ENCODE data around the gene PTGDS.

Gene PTGDS

DNA sequence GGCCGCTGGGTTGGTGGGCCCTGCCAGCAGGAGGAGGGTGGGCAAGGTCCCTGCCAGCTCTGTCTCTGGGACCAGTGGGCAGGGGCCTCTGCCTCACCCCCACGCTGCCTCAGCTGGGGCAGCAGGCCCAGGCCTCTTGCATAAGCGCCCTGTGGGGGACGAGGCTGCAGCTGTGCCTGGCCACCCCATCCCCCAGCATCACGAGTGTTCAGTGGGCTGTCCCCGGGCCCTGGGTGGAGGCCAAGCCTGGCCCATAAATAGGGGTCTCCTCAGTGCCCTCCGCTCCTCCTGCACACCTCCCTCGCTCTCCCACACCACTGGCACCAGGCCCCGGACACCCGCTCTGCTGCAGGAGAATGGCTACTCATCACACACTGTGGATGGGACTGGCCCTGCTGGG, at the start of gene PTGDS:
PTGDS (plus strand) TSS at position 282 of the 400 bp plus-strand sequence; CDS start at position 357, 75 bp downstream.
- no peaks in the 10 kb centered on the region for H3K36me3 ChIP-seq (ENCODE audit: control insufficient read depth, insufficient read depth, low read length)
- H3K9ac ChIP-seq (ENCODE audit: low read depth, low read length) = no peak within 1 kb of the TSS
- H3K4me1 ChIP-seq (ENCODE audit: control insufficient read depth, insufficient read depth, low read length) = no peaks in the 10 kb centered on the region
- no peaks in the 10 kb centered on the region for H3K9me3 ChIP-seq (ENCODE audit: control insufficient read depth, insufficient read depth, low read length)
- no peaks in the 10 kb centered on the region for H3K27me3 ChIP-seq (ENCODE audit: control insufficient read depth, insufficient read depth, low read length)
- peak within 1 kb of the TSS; percentile 68 for H3K4me3 ChIP-seq (ENCODE audit: low read depth, low read length)

DNA sequence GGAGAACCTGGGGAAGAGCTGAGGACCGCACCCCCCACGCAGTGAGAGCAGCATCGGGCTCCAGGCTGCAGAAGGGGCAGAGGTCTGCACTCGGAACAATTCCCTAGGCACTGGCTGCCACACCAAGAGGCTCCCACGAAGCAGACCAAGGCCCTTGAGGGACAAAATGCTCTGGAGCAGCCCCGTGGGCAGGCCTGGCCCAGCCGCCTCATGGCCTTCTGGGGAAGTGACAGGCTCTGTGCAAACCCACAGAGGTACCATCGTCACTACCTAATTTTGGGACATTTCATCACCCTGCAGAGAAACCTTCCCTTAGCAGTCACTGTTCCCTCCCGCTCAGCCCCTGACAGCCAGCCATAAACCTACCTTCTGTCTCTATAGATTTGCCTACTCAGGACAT, 48.7 kb upstream of the PTGDS start:
- Histone ChIP-seq H3K36me3 (ENCODE audit: control insufficient read depth, insufficient read depth, low read length) (peaks cover 26% of the 10 kb centered on the region), H3K9ac (ENCODE audit: low read depth, low read length) (no peak overlapping the region), H3K4me3 (ENCODE audit: low read depth, low read length) (no peak overlapping the region), H3K27me3 (ENCODE audit: control insufficient read depth, insufficient read depth, low read length) (no peaks in the 10 kb centered on the region), H3K4me1 (ENCODE audit: control insufficient read depth, insufficient read depth, low read length) (no peaks in the 10 kb centered on the region), H3K9me3 (ENCODE audit: control insufficient read depth, insufficient read depth, low read length) (no peaks in the 10 kb centered on the region)

DNA sequence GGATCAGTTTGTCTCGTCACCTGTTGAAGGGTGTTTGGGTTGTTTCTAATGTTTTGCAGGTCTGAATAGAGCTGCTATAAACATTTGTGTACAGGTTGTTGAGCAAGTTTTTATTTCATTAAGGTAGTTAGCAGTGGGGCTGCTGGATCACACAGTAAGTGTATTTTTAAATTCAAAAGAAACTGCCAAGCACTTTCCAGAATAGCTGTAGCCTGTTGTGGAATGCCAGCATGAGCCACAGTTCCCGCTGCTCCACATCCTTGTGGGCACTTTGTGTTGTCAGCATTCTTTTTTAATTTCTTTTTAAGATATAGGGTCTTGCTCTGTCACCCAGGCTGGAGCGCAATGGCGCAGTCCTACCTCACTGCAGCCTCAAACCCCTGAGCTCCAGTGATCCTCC, 47.3 kb upstream of the PTGDS start:
- H3K36me3 ChIP-seq (ENCODE audit: control insufficient read depth, insufficient read depth, low read length) = peaks cover 16% of the 10 kb centered on the region
- H3K9me3 ChIP-seq (ENCODE audit: control insufficient read depth, insufficient read depth, low read length) = no peaks in the 10 kb centered on the region
- no peaks in the 10 kb centered on the region for H3K4me1 ChIP-seq (ENCODE audit: control insufficient read depth, insufficient read depth, low read length)
- H3K9ac ChIP-seq (ENCODE audit: low read depth, low read length) = no peak overlapping the region
- no peak overlapping the region for H3K4me3 ChIP-seq (ENCODE audit: low read depth, low read length)
- no peaks in the 10 kb centered on the region for H3K27me3 ChIP-seq (ENCODE audit: control insufficient read depth, insufficient read depth, low read length)

GRCh38 chr9:136931611-136932130, 45.6 kb upstream of the PTGDS start:
- no peaks in the 10 kb centered on the region for H3K27me3 ChIP-seq (ENCODE audit: control insufficient read depth, insufficient read depth, low read length)
- no peaks in the 10 kb centered on the region for H3K9me3 ChIP-seq (ENCODE audit: control insufficient read depth, insufficient read depth, low read length)
- H3K4me1 ChIP-seq (ENCODE audit: control insufficient read depth, insufficient read depth, low read length) = no peaks in the 10 kb centered on the region
- H3K36me3 ChIP-seq (ENCODE audit: control insufficient read depth, insufficient read depth, low read length) = peaks cover 5% of the 10 kb centered on the region
- H3K4me3 ChIP-seq (ENCODE audit: low read depth, low read length) = no peak overlapping the region
- H3K9ac ChIP-seq (ENCODE audit: low read depth, low read length) = no peak overlapping the region

- H3K9ac ChIP-seq (ENCODE audit: low read depth, low read length) = no peak overlapping the region
- no peaks in the 10 kb centered on the region for H3K4me1 ChIP-seq (ENCODE audit: control insufficient read depth, insufficient read depth, low read length)
- H3K27me3 ChIP-seq (ENCODE audit: control insufficient read depth, insufficient read depth, low read length) = no peaks in the 10 kb centered on the region
- H3K4me3 ChIP-seq (ENCODE audit: low read depth, low read length) = no peak overlapping the region
- peaks cover 2% of the 10 kb centered on the region for H3K36me3 ChIP-seq (ENCODE audit: control insufficient read depth, insufficient read depth, low read length)
- no peaks in the 10 kb centered on the region for H3K9me3 ChIP-seq (ENCODE audit: control insufficient read depth, insufficient read depth, low read length)
Observed at GRCh38 chr9:136934277-136934676, 43.0 kb upstream of the PTGDS start.

GRCh38 chr9:136935651-136936050, 41.7 kb upstream of the PTGDS start:
- H3K9me3 ChIP-seq (ENCODE audit: control insufficient read depth, insufficient read depth, low read length) = no peaks in the 10 kb centered on the region
- H3K4me1 ChIP-seq (ENCODE audit: control insufficient read depth, insufficient read depth, low read length) = no peaks in the 10 kb centered on the region
- no peaks in the 10 kb centered on the region for H3K27me3 ChIP-seq (ENCODE audit: control insufficient read depth, insufficient read depth, low read length)
- no peak overlapping the region for H3K4me3 ChIP-seq (ENCODE audit: low read depth, low read length)
- H3K36me3 ChIP-seq (ENCODE audit: control insufficient read depth, insufficient read depth, low read length) = peaks cover 10% of the 10 kb centered on the region
- H3K9ac ChIP-seq (ENCODE audit: low read depth, low read length) = no peak overlapping the region

- no peaks in the 10 kb centered on the region for H3K27me3 ChIP-seq (ENCODE audit: control insufficient read depth, insufficient read depth, low read length)
- no peaks in the 10 kb centered on the region for H3K9me3 ChIP-seq (ENCODE audit: control insufficient read depth, insufficient read depth, low read length)
- H3K4me3 ChIP-seq (ENCODE audit: low read depth, low read length) = no peak overlapping the region
- peaks cover 20% of the 10 kb centered on the region for H3K36me3 ChIP-seq (ENCODE audit: control insufficient read depth, insufficient read depth, low read length)
- no peaks in the 10 kb centered on the region for H3K4me1 ChIP-seq (ENCODE audit: control insufficient read depth, insufficient read depth, low read length)
- H3K9ac ChIP-seq (ENCODE audit: low read depth, low read length) = no peak overlapping the region
Observed at GRCh38 chr9:136936645-136937170, 40.6 kb upstream of the PTGDS start.

DNA sequence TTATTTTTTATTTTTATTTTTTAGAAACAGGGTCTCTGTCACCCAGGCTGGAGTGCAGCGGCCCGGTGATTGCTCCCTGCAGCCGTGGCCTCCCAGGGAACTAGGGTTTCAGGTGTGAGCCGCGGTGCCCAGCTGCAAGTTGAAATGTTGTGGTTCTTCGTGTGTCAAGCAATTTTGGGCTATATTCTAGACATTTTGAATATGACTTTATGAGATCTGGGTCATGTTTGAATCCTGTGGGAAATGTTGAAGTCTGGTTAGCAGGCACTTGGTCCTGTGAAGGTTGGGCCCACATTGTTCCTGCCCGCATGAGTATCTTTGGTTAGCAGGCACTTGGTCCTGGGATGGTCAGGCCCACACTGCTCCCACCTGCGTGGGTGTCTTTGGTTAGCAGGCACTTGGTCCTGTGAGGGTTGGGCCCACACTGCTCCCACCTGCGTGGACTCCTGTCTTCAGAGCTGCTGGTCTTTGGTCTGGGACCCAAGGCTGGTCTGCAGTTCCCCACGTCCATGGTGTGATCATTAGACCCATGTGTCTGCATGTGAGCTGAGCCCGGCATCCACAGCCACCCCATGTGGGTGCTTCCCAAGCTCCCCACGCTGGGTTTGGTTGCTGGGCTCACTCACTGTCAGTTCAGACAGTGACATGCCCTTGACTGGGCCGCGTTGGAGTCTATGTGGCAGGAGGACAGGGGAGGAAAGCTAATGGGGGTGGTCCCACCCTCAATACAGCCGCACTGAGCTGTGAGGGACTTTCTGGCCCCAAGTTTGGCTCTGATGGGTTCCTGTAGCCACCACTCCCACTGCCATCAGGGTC, 39.9 kb upstream of the PTGDS start:
- Histone ChIP-seq H3K9ac (ENCODE audit: low read depth, low read length) (no peak overlapping the region), H3K4me3 (ENCODE audit: low read depth, low read length) (no peak overlapping the region), H3K9me3 (ENCODE audit: control insufficient read depth, insufficient read depth, low read length) (no peaks in the 10 kb centered on the region), H3K4me1 (ENCODE audit: control insufficient read depth, insufficient read depth, low read length) (no peaks in the 10 kb centered on the region), H3K36me3 (ENCODE audit: control insufficient read depth, insufficient read depth, low read length) (peaks cover 27% of the 10 kb centered on the region), H3K27me3 (ENCODE audit: control insufficient read depth, insufficient read depth, low read length) (no peaks in the 10 kb centered on the region)

- Histone ChIP-seq H3K4me1 (ENCODE audit: control insufficient read depth, insufficient read depth, low read length) (no peaks in the 10 kb centered on the region), H3K27me3 (ENCODE audit: control insufficient read depth, insufficient read depth, low read length) (no peaks in the 10 kb centered on the region), H3K4me3 (ENCODE audit: low read depth, low read length) (no peak overlapping the region), H3K36me3 (ENCODE audit: control insufficient read depth, insufficient read depth, low read length) (peaks cover 36% of the 10 kb centered on the region), H3K9ac (ENCODE audit: low read depth, low read length) (no peak overlapping the region), H3K9me3 (ENCODE audit: control insufficient read depth, insufficient read depth, low read length) (no peaks in the 10 kb centered on the region)
Observed at GRCh38 chr9:136939431-136939995, 37.8 kb upstream of the PTGDS start.

GRCh38 chr9:136939996-136940525, 37.2 kb upstream of the PTGDS start:
- Histone ChIP-seq H3K4me3 (ENCODE audit: low read depth, low read length) (no peak overlapping the region), H3K27me3 (ENCODE audit: control insufficient read depth, insufficient read depth, low read length) (no peaks in the 10 kb centered on the region), H3K9me3 (ENCODE audit: control insufficient read depth, insufficient read depth, low read length) (no peaks in the 10 kb centered on the region), H3K9ac (ENCODE audit: low read depth, low read length) (no peak overlapping the region), H3K4me1 (ENCODE audit: control insufficient read depth, insufficient read depth, low read length) (no peaks in the 10 kb centered on the region), H3K36me3 (ENCODE audit: control insufficient read depth, insufficient read depth, low read length) (peaks cover 36% of the 10 kb centered on the region)

- no peaks in the 10 kb centered on the region for H3K4me1 ChIP-seq (ENCODE audit: control insufficient read depth, insufficient read depth, low read length)
- peaks cover 36% of the 10 kb centered on the region for H3K36me3 ChIP-seq (ENCODE audit: control insufficient read depth, insufficient read depth, low read length)
- no peaks in the 10 kb centered on the region for H3K27me3 ChIP-seq (ENCODE audit: control insufficient read depth, insufficient read depth, low read length)
- H3K9me3 ChIP-seq (ENCODE audit: control insufficient read depth, insufficient read depth, low read length) = no peaks in the 10 kb centered on the region
- no peak overlapping the region for H3K9ac ChIP-seq (ENCODE audit: low read depth, low read length)
- H3K4me3 ChIP-seq (ENCODE audit: low read depth, low read length) = no peak overlapping the region
Observed at GRCh38 chr9:136940526-136941230, 36.6 kb upstream of the PTGDS start.
